Spleen (tissue), 7 donors: ENCODE results near the gene HLCS.

Experiments
- POLR2A ChIP-seq, 3 donors: fragments of 450-650 bp; IDR thresholded peaks; one replicate each; pipeline ENCODE4 v1.5.1; 2017; ENCODE audit warnings: antibody characterized with exemption in 3 of 3, mild to moderate bottlenecking in 1 of 3
- POLR2AphosphoS5 ChIP-seq, 3 donors: sonication (generic); formaldehyde crosslinking; IDR thresholded peaks; one replicate each; pipeline ENCODE4 v1.5.1; 2017; ENCODE audit warnings: antibody characterized with exemption in 3 of 3
- TF ChIP-seq, protein P1 (sequence below), 11 experiments: fragments of 200-600 bp in 7 of 11; fragments of 450-650 bp in 4 of 11; sonication (generic) in 4 of 11; IDR thresholded peaks in 8 of 11; conservative IDR thresholded peaks in 3 of 11; 1 replicate in 7 of 11; 2 replicates in 4 of 11; pipeline versions ENCODE4 v1.4.0 to v1.8.0; 2016 to 2021; ENCODE audit warnings: antibody characterized with exemption in 11 of 11, inconsistent platforms in 4 of 11, mild to moderate bottlenecking in 1 of 11
- donor health status: DM: no; HTN: no; CAD: no; lungs with moderate emphysema.
- donor health status: DM: no; HTN: no; CAD: no.
- donor health status: DM: no; HTN: no; CAD: no.

GRCh38 chr21:36918291-36918690 lies 48.2 kb downstream of the HLCS start:
- TF ChIP-seq, protein P1, sequence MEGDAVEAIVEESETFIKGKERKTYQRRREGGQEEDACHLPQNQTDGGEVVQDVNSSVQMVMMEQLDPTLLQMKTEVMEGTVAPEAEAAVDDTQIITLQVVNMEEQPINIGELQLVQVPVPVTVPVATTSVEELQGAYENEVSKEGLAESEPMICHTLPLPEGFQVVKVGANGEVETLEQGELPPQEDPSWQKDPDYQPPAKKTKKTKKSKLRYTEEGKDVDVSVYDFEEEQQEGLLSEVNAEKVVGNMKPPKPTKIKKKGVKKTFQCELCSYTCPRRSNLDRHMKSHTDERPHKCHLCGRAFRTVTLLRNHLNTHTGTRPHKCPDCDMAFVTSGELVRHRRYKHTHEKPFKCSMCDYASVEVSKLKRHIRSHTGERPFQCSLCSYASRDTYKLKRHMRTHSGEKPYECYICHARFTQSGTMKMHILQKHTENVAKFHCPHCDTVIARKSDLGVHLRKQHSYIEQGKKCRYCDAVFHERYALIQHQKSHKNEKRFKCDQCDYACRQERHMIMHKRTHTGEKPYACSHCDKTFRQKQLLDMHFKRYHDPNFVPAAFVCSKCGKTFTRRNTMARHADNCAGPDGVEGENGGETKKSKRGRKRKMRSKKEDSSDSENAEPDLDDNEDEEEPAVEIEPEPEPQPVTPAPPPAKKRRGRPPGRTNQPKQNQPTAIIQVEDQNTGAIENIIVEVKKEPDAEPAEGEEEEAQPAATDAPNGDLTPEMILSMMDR (IDR thresholded peaks at IDR 0.05 in 8 of 11, conservative IDR thresholded peaks at IDR 0.05 in 3 of 11), result no peak
- TF ChIP-seq POLR2A (IDR thresholded peaks at IDR 0.05) (no peak), POLR2AphosphoS5 (IDR thresholded peaks at IDR 0.05) (no peak)
